Measurements from ENCODE around the gene TENT4A.

The TENT4A gene

DNA sequence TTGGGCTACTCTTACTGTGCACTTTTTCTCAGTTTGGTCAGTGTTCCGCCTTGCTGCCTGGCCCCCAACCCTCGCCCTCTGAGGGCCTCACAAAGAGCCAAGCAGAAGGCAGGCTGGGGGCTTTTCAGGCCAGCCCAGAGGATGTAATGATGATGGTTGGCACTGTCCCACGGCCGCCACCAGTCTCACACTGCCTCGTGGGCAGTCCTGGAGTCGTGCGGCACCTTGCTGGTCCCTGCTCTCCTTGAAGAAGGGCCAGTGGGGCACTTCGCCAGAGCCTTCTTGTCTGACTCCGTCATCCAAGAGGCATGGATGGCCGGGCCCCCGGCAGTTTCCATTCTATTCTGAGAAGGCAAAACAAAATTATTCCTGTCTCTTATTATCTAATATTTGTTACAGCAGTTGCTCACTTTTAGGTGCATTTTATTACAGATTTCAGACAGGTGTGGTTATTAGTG is 21.0 kb downstream of the TENT4A start:
- DNase-seq, result no peak

DNA sequence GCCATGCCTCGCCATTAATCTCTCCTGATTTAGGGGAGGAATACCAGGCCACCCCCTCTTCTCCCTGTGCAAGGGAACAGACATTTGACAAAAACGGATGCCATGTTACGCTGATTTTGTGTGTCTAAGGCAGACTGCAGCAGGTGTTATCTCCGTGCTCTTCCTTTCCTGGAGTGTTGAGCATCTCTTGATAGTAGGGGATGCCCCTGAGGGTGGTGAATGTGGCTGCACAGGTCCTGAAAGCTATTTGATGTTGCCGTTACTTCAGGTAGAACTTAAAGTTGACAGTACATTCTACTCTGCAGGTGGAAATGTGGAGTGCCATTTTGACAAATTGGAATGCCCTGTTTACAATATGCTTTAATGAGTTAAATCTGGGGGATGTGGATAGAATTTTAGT is 21.5 kb downstream of the TENT4A start:
- no peak for DNase-seq

DNA sequence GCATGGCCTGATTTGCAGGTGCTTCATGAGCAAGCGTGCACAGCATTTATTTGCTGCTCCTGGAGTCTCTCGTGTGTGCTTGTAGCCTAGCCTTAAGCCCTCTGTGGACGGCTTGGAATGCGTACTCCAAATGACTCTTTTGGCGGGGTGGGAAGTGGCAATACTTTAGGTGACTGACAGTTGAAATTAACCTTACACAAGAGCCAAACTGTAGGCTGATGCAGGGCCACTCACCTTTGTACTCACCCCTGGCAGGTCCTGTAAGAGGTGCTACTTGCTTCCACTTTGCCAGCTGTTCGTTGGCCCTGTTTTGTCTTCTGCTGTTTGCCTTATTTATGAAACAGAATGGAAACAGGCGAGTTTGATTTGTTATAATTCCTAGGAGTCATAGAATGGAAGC is 22.9 kb downstream of the TENT4A start:
- DNase-seq, result no peak

DNA sequence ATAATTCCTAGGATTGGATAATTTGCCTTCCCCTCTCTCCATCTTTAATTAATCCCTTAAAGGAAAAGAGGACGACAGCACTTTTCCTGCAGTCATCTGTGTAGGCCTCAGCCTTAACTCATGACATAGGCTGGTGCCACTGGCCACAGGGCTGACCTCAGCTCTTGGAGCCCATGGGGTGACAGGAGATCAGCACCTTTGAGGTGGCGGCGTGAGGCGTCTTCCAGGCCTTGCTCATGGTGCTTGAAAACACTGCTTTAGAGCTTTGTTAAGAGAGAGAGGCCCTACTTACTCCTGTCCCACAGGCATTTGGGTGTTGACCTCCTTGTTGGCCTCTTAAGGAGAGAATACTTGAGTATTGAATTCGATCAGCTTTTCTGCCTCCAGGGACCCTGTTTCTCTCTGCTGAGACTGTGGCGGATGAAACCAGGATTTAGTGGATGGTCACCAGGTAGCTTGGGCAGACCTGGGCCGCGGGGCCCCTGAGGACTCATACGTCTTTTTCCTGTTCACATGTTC is 23.4 kb downstream of the TENT4A start:
- DNase-seq, result no peak

DNA sequence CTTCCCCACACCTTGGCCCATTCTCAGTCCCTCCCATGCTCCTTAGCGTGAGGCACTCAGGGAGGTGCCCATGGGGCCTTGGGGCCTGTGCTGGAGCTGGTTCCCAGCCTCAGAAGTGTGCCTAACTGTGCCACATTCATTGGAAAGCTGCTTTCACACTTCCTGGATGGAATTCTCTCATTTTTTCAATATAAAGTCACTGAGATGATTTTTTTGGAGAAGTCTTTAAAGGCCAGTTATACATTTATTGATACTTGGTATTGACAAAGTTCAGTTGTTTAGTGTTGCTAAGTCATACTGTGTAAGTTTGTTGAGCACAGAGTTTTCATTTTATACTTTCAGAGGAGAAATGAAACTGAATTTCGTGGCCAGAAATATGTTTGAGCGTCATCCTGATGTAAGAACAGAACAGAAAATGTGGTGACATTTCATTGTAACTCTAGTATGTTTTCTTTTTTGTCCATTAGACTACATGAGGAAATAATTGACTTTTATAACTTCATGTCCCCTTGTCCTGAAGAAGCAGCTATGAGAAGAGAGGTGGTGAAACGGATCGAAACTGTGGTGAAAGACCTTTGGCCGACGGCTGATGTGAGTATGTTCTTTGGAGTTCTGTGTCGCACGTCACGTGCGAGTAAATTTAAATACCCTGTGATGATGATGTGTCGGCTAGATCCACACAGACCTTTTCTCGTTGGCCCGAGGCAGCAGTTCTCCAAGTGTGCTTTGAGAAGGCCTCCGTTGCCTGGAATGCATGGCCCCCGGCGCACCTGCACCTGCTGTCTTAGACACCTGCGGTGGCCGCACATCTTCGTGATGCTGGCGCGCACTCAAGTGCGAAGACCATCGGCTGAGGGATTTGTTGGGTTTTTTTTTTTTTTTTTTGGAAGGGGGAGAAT is 24.1 kb downstream of the TENT4A start:
- DNase-seq, result no peak

DNA sequence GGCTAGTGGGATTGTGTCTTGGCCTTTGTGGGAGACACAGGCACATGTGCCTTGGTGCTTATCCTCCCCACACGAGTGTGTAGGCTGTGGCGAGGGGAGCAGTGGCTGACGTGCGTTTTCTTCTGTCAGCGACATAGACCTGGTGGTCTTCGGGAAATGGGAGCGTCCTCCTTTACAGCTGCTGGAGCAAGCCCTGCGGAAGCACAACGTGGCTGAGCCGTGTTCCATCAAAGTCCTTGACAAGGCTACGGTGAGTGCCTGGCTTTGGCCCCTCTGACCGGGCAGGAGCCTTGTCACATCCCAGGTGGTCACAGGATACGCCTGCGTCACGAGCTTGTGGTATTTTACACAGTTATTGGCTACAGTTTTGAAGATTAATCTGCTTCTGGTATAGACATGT is 26.4 kb downstream of the TENT4A start:
- DNase-seq, result no peak

DNA sequence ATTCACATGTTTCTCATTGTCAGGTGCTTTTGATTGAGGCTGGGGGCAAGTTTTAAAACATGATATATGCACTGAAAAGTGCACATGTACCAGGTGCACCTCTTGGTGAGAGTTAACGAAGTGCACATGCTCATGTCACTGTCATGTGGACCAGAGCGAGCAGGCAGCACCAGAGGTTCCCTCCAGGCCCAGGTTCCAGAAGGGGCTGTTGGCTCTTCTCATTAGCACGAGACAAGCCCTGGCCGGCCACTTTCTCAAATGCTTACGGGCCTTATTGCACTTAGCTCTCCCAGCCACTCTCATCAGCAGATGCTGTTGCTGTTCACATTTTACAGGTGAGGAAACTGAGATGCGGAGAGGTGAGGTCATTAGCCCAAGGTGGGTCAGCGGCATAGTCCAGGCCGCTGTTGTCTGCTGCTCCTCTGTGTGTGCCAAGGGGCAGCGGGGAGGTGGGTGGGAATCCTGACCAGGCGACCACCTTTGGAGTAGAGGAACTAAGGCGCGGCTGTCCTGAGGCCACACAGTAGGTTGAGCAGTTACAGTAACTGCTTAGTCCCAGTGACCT is 27.4 kb downstream of the TENT4A start:
- DNase-seq, result no peak

DNA sequence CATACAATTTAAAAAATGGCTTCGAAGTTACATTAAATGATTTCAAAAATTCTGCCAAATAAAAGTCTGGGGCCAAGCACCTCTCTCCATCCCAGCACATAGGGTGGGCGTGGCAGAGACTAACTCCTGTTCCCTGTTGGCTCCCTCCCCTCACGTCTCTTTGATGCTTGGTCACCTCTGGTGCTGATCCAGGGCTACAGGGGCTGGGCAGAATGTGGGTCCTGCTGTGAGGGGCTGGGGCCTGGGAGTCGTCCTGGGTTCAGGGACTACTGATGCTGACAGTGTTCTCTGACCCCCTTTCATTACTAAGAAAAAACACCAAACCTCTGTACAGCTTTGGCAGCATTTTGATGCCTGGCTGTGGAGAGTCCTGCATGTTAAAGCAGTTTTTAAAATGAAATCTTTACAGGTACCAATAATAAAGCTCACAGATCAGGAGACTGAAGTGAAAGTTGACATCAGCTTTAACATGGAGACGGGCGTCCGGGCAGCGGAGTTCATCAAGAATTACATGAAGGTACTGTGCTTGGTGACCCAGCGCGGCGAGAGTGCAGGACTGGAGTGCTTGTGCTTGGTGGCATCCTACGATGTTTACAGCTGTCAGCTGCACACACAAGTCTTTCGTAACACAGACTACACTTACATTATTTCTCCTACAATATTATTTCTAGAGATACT is 29.0 kb downstream of the TENT4A start:
- DNase-seq, result no peak

DNA sequence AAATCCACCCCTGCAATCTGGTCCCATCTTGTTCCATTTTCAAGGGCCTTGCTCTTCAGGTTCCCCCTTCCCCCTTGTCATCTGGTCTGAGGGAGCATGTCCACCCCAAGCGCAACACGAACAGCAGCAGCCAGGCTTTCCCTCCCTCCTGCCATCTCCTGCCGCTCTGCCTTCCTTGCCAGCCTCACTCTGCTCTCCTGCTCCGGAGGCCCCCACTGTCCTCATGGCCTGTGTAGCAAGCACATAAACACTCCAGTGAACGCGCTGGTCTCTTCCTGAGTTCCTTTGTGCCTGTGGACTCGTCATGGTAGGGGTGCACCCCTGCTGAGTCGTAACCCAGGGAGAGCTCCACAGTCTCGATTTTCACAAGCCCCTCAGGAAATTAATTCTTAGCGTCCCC is 29.9 kb downstream of the TENT4A start:
- no peak for DNase-seq

DNA sequence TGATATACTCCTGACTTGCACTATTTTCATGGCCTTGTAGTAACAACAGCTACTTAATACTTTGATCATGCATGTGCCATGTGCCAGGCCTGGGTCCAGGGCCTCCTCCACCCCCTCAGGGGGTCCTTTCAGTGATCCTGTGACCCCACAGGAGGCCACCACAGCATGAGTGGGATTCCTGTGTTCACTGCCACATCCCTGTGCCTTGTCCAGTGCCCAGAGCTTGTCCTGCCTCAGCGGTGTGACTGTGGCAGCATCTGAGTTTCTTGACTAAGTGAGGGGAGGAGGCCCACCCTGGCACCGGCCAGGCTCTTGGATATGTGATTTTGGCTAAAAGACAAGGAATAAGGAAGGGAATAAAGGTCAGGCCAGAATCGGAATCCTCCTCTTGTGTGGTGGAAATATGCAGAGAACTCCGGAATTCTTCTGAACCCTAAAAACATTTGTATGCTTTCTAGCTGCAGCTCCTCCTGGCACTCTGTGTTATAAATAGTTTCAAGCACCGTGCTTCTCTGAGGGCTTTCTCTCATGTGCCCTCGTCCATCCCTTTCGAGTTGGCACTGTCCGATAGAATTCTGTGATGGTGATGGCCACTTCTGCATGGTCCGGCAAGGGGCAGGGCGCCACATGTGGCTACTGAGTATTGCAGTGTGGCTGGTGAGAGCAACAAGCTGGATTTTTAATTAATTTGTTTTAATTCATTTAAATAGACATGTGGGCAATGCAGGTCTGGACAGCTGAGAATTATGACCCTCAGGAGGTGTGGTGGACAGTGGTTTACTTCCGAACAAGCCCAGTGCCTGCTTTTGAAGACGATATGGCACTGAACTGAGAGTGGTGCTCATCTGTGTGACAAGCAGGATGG is 31.8 kb downstream of the TENT4A start:
- DNase-seq, result no peak

DNA sequence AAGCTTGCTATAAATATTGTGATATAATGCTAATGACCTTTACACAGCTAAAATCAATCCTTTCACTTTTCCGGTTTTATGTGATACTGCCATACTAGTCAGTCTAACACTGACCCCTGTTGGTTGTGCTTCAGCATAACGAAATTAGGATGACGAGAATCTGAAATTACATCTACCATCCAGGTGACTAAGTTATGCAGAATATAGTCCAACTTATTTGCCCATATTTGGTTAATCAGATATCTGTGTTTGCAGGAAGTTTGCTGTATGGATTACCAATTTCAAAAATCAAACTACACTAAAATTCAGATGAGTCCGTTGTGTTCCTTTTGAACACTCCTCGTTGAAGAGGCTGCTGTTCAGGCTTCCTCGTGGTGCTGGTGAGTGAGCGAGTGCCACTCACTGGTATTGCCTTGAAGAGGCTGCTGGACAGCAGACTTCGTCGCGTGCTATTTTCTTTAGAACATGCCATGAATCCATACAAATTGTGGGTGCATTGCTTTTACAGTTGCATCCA is 32.5 kb downstream of the TENT4A start:
- DNase-seq, result peak; percentile 42

DNA sequence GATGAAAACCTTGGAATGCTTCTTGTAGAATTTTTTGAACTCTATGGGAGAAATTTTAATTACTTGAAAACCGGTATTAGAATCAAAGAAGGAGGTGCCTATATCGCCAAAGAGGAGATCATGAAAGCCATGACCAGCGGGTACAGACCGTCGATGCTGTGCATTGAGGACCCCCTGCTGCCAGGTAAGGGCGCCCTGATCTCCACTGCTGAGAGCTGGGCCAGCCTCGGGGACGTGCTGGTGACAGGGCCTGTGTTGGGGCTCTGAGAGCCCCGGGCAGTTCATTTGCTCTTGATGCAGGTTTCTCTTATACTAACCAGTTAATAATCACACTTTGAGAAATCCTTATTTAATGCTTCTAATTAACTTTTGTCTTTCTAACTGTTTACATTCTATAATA is 33.0 kb downstream of the TENT4A start:
- no peak for DNase-seq

DNA sequence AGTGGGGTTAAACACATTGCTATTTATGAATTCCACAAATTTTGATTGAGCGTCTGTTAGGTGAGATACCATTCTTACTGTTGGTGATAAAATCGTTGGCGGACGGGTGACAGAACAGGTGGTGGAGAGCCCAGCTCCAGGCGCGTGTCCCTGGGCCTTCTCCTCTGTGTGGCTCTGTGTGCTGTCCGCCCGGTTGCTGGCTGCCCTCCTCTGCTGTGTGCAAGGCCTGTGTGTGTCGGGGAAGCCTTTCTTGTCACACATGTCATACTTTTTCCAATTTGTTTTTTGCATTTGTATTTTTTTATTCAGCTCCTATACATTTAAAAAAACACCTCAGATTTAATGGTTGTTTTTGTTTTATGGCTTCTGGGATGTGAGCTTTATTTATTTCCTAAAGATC is 33.9 kb downstream of the TENT4A start:
- DNase-seq, result no peak

DNA sequence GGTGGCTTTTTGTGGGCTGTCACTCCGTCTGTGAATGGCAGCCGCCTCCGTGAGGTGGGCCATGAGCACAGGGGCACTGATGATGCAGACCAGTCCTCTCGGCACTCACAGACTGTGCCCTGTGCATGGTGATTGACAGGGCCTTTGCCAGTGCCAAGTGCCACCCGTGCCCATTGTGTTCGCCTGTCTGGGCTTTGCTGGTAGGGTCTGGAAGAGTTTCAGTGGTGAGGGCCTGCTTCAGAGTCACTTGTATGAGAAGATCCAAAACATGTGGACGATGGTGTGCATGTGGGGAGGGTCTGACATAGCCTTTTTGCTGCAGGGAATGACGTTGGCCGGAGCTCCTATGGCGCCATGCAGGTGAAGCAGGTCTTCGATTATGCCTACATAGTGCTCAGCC is 34.9 kb downstream of the TENT4A start:
- DNase-seq, result no peak

DNA sequence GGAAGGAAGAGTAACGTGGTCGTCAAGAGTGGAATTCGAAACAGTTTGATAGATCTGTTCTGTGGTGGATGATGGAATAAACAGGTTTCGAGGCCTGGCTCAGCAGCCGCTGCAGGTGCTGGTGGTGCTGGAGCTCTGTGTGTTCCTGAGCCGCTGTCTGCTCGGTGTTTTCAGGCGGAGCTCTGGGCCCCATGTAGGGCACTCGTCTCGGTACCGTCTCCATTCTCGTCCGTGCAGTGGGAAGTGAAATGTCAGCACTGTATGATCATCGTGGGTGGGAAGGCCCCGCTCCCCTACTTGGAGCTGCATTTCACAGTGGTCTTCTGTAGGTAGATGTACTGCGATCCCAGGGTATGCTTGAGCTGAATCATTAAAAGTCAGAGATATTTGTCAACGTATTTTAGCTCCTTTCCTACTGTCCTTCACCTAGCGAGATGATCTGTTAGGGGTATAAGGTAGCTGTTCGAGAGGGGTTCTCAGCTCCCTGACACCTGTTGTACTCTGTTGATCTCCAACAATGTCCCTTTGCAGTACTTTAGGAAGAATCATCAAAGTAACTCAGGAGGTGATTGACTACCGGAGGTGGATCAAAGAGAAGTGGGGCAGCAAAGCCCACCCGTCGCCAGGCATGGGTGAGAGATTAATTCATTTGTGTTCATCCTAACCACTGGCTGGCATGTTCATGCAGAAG is 35.9 kb downstream of the TENT4A start:
- DNase-seq, result no peak

DNA sequence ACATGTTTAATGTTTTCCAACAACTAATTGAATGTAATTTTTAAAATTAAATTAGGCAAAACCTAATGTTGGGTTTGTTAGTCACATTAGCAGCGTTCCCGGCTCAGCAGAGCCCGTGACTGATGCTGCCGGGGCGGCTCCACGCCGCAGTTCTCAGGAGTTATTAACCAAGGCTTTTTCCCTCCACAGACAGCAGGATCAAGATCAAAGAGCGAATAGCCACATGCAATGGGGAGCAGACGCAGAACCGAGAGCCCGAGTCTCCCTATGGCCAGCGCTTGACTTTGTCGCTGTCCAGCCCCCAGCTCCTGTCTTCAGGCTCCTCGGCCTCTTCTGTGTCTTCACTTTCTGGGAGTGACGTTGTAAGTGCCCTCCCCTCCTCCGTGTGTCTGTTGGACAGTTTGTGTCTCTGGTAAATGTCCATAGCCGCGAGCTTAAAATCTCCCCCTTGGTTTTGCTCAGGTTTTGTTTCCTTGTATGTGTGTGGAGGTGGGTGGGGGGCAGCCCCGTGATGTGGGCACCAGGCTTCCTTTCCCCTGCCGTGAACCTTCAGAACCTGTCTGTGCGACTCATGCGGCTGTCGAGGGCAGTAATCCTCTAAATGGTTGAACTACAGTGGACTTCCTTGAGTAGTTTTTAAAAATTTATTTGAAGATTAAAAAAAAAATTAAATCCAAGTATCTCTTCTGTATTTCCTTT is 37.1 kb downstream of the TENT4A start:
- no peak for DNase-seq

DNA sequence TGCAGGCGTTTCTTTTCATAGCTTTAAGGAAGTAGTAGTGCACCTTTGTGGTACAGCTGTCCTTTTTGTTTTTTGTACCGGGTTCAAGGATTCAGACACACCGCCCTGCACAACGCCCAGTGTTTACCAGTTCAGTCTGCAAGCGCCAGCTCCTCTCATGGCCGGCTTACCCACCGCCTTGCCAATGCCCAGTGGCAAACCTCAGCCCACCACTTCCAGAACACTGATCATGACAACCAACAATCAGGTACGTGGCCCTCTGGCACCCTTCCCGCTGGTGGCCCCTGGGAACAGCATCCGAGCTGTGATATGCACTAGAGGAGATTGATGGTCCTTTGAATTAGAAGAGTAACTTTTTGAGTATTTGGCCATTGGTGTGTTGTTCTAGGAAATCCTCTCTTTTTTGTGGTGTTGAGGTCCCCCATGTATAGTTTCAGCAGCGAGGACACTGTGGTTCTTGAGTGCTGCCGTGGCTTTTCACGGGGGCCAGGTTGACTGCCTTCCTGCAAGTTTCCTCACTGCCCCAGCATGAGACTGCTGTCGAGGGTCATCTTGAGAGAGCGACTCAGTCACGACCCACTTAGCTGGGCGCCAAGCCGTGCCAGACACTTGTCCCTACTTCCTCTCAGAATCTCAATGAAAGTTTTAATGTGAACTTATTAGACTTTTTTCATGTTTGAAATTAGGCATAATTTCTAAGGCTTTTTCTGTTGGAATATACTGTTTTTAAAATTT is 37.9 kb downstream of the TENT4A start:
- no peak for DNase-seq

DNA sequence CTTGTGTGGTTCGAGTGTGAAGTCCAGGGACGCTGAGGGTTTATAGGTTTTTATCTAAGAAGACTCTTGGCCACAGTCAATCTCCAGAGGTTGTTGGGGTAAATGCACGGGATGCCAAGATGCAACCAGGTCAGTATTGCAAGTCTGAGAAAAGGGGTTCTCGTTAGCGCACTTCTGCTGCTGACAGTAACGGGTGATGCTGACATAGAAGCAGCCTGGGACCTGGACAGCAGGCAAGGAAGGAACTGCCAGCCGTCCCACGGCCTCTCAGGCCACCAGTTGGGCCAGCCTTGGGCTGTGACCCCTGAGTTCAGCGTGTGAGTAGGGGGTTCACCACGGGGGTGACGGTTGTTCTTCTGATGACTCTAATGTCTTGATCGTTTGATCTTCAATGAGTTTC is 39.0 kb downstream of the TENT4A start:
- no peak for DNase-seq

DNA sequence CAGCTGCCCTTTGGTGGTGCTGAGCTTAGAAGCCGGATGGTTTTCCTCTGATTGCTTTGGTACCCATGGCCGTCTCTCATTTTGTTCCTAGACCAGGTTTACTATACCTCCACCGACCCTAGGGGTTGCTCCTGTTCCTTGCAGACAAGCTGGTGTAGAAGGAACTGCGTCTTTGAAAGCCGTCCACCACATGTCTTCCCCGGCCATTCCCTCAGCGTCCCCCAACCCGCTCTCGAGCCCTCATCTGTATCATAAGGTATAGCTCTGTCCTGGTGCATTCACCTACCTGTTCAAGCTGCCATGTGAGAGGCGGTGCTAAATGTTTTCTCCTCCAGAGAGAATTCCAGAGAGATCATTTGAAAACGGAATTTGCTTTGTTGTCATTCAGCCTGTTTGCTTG is 39.5 kb downstream of the TENT4A start:
- no peak for DNase-seq

DNA sequence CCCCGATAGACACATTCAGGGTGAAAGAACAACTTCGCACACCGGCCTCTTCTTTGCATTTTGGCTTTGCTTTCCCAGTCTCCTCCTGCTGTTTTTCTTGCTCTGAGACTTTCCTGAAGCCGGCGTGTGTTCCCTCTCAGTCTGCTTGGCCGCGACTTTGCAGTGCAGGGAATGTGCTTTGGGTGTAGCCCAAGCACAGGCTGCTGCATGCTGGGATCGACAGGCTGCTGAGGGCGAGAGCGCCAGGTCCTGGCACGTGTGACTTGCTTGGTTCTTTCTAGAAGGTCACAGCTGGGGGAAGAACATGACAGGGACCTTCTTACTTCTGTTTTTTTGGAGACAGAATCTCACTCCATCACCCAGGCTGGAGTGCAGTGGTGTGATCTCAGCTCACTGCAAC is 40.6 kb downstream of the TENT4A start:
- DNase-seq, result no peak

DNA sequence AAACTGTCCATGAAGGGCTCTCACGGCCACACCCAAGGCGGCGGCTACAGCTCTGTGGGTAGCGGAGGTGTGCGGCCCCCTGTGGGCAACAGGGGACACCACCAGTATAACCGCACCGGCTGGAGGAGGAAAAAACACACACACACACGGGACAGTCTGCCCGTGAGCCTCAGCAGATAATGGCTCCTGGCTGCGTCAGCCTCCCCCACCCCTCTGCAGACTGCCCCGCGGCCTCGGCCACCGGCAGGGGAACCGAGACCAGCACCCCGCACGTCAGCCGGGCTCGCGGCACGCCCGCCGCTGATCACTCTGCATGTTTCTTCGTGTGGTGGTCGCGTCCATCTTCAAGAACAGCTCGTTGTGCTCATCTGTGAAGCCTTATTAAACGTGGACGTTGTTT is 41.5 kb downstream of the TENT4A start:
- no peak for DNase-seq

Data from NCI-H526 treated with DMSO at 0.1 percent for 48 hours (cell line).